Measurements from ENCODE around the gene DYNC2H1. TPM values are rescaled to one million over a fixed set of nuclear protein-coding genes. Genes with fewer than 3 reads are reported as not detected.

The DYNC2H1 gene
- total RNA-seq, 1 donor from 2014 or later, result 25.3 TPM

- intact Hi-C loops (cut with DNase I), result no loop called here
- no peaks in the 10 kb centered on the region for H3K27me3 ChIP-seq
- H3K9me3 ChIP-seq, result no peaks in the 10 kb centered on the region
- TF ChIP-seq POLR2A (IDR thresholded peaks at IDR 0.05), result no peak
- TF ChIP-seq, protein P1, sequence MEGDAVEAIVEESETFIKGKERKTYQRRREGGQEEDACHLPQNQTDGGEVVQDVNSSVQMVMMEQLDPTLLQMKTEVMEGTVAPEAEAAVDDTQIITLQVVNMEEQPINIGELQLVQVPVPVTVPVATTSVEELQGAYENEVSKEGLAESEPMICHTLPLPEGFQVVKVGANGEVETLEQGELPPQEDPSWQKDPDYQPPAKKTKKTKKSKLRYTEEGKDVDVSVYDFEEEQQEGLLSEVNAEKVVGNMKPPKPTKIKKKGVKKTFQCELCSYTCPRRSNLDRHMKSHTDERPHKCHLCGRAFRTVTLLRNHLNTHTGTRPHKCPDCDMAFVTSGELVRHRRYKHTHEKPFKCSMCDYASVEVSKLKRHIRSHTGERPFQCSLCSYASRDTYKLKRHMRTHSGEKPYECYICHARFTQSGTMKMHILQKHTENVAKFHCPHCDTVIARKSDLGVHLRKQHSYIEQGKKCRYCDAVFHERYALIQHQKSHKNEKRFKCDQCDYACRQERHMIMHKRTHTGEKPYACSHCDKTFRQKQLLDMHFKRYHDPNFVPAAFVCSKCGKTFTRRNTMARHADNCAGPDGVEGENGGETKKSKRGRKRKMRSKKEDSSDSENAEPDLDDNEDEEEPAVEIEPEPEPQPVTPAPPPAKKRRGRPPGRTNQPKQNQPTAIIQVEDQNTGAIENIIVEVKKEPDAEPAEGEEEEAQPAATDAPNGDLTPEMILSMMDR (IDR thresholded peaks at IDR 0.05), result no peak
- no peak for TF ChIP-seq POLR2AphosphoS5 (IDR thresholded peaks at IDR 0.05; ENCODE audit: insufficient read depth in 1 of 2, low read depth in 1 of 2)
- H3K4me3 ChIP-seq, result no peak overlapping the region
- H3K36me3 ChIP-seq, result peaks cover 0 to under 1% of the 10 kb centered on the region in 2 donors
- H3K27ac ChIP-seq, result no peak overlapping the region
- DNase-seq (ENCODE audit: extremely low spot score in 2 of 2), result no peak
- H3K4me1 ChIP-seq, result no peaks in the 10 kb centered on the region
Measured at GRCh38 chr11:103317118-103317517, 207.9 kb downstream of the DYNC2H1 start.

GRCh38 chr11:103322821-103323220 is 213.6 kb downstream of the DYNC2H1 start:
- H3K4me1 ChIP-seq, result no peaks in the 10 kb centered on the region
- H3K9me3 ChIP-seq, result no peaks in the 10 kb centered on the region
- no peak overlapping the region for H3K27ac ChIP-seq
- DNase-seq (ENCODE audit: extremely low spot score in 2 of 2), result no peak
- no peak for TF ChIP-seq POLR2AphosphoS5 (IDR thresholded peaks at IDR 0.05; ENCODE audit: insufficient read depth in 1 of 2, low read depth in 1 of 2)
- no peak for TF ChIP-seq POLR2A (IDR thresholded peaks at IDR 0.05)
- TF ChIP-seq, protein P1 (IDR thresholded peaks at IDR 0.05), result no peak
- intact Hi-C loops (cut with DNase I), result no loop called here
- H3K27me3 ChIP-seq, result no peaks in the 10 kb centered on the region
- no peak overlapping the region for H3K4me3 ChIP-seq
- peaks cover 0 to 19% of the 10 kb centered on the region in 2 donors for H3K36me3 ChIP-seq

DNA sequence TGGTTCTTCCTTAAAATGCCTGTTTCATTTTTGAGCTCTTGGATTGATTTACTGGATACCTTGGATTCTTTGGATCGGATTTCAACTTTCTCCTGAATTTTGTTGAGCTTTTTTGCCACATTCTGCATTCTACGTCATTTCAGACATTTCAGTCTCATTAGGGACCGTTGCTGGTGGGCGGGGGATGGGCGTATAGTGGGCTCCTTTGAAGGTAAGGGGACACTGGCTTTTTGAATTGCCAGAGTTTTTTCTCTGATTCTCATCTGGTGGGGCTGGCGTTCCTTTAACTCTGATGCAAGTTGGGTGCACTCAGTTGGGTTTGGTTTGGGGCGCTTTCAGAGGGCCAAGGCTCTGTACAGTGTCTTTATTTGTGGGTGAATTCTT is 216.5 kb downstream of the DYNC2H1 start:
- Histone ChIP-seq H3K4me3 (no peak overlapping the region), H3K36me3 (peaks cover 0 to 19% of the 10 kb centered on the region in 2 donors), H3K27me3 (no peaks in the 10 kb centered on the region), H3K4me1 (no peaks in the 10 kb centered on the region), H3K27ac (no peak overlapping the region), H3K9me3 (no peaks in the 10 kb centered on the region)
- DNase-seq (ENCODE audit: extremely low spot score in 2 of 2), result no peak
- intact Hi-C loops (cut with DNase I), result no loop called here
- TF ChIP-seq, protein P1 (IDR thresholded peaks at IDR 0.05), result no peak
- no peak for TF ChIP-seq POLR2A (IDR thresholded peaks at IDR 0.05)
- no peak for TF ChIP-seq POLR2AphosphoS5 (IDR thresholded peaks at IDR 0.05; ENCODE audit: insufficient read depth in 1 of 2, low read depth in 1 of 2)

- Histone ChIP-seq H3K4me3 (no peak overlapping the region), H3K27me3 (no peaks in the 10 kb centered on the region), H3K4me1 (no peaks in the 10 kb centered on the region), H3K27ac (no peak overlapping the region), H3K9me3 (no peaks in the 10 kb centered on the region), H3K36me3 (peaks cover 0 to 19% of the 10 kb centered on the region in 2 donors)
- DNase-seq (ENCODE audit: extremely low spot score in 2 of 2), result no peak
- TF ChIP-seq, protein P1 (IDR thresholded peaks at IDR 0.05), result no peak
- TF ChIP-seq POLR2A (IDR thresholded peaks at IDR 0.05), result no peak
- TF ChIP-seq POLR2AphosphoS5 (IDR thresholded peaks at IDR 0.05; ENCODE audit: insufficient read depth in 1 of 2, low read depth in 1 of 2), result no peak
- intact Hi-C loops (cut with DNase I), result no loop called here
Measured at GRCh38 chr11:103326070-103326794, 217.0 kb downstream of the DYNC2H1 start.

DNA sequence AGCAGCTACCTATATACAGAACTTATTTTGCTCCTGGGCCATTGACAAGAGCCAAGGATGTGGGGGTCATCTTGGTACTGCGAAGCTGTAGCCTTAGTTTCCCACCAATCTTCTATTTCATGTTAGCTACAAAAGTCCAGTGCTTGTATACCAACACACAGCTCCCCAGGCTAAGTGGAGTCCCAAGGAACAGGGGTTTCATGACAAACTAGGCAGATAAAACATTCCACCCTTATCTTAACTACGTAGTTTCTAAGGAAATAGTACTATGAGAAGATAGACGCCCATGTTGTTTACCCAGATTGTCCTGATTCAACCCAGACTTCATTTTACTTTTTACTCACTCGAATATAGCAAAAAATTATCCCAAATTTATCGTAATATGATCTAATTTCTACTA is 218.5 kb downstream of the DYNC2H1 start:
- no peak overlapping the region for H3K4me3 ChIP-seq
- no peaks in the 10 kb centered on the region for H3K27me3 ChIP-seq
- no peak overlapping the region for H3K27ac ChIP-seq
- intact Hi-C loops (cut with DNase I), result no loop called here
- peaks cover 0 to 19% of the 10 kb centered on the region in 2 donors for H3K36me3 ChIP-seq
- H3K9me3 ChIP-seq, result no peaks in the 10 kb centered on the region
- H3K4me1 ChIP-seq, result no peaks in the 10 kb centered on the region
- TF ChIP-seq, protein P1 (IDR thresholded peaks at IDR 0.05), result no peak
- TF ChIP-seq POLR2A (IDR thresholded peaks at IDR 0.05) (no peak), POLR2AphosphoS5 (IDR thresholded peaks at IDR 0.05; ENCODE audit: insufficient read depth in 1 of 2, low read depth in 1 of 2) (no peak)
- no peak for DNase-seq (ENCODE audit: extremely low spot score in 2 of 2)
